Measurements from ENCODE around the gene SP1. TPM values are rescaled to one million over a fixed set of nuclear protein-coding genes. Genes with fewer than 3 reads are reported as not detected.

SP1 gene
- polyA plus RNA-seq, 3 donors, result 15.1 to 80.7 (median 22.7) TPM

DNA sequence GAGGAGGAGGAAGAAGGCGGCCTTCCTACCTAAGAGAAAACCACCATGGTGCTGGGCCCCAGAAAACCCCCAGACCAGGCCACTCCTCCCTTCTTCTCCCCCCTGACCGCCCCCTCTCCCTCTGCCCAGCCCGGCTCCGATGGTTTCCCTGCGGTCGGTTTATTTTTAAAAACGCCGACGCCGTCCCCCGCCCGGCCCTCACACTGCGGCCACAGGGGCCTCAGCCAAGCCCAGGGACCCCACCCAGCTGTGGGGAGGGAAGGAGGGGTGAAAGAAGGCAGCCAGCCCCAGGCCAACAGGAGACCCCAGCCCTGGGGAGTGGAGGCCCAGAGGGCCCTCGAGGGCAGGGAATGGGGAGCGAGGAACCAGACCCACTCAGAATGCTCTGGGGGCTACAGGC, 47.2 kb upstream of the SP1 start:
- no peak overlapping the region for H3K27ac Mint-ChIP-seq
- no peak overlapping the region for H3K4me3 ChIP-seq (replicated peaks in 1 of 3; ENCODE audit: low read depth in 2 of 3, low read length in 3 of 3)
- H3K9ac ChIP-seq (ENCODE audit: insufficient read depth, low read length, poor library complexity, severe bottlenecking), result no peak overlapping the region
- H3K27me3 Mint-ChIP-seq (ENCODE audit: low read depth in 3 of 3), result peaks cover 36 to 59% (median 43%) of the 10 kb centered on the region in 3 donors
- TF ChIP-seq, protein P1, sequence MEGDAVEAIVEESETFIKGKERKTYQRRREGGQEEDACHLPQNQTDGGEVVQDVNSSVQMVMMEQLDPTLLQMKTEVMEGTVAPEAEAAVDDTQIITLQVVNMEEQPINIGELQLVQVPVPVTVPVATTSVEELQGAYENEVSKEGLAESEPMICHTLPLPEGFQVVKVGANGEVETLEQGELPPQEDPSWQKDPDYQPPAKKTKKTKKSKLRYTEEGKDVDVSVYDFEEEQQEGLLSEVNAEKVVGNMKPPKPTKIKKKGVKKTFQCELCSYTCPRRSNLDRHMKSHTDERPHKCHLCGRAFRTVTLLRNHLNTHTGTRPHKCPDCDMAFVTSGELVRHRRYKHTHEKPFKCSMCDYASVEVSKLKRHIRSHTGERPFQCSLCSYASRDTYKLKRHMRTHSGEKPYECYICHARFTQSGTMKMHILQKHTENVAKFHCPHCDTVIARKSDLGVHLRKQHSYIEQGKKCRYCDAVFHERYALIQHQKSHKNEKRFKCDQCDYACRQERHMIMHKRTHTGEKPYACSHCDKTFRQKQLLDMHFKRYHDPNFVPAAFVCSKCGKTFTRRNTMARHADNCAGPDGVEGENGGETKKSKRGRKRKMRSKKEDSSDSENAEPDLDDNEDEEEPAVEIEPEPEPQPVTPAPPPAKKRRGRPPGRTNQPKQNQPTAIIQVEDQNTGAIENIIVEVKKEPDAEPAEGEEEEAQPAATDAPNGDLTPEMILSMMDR (IDR thresholded peaks at IDR 0.05), result no peak
- H3K4me2 ChIP-seq (replicated peaks; ENCODE audit: extremely low read depth, low read length, poor library complexity, severe bottlenecking), result no peak overlapping the region
- peaks cover 14% of the 10 kb centered on the region for H3K4me1 Mint-ChIP-seq
- DNase-seq, result no peak
- H3K9me3 Mint-ChIP-seq, result peaks cover 0 to 2% (median 0%) of the 10 kb centered on the region in 7 donors
- no peaks in the 10 kb centered on the region for H3K9me3 ChIP-seq (replicated peaks in 1 of 2; ENCODE audit: control insufficient read depth in 1 of 2, insufficient read depth in 1 of 2, low read length in 2 of 2)
- H4K20me1 ChIP-seq (ENCODE audit: insufficient read depth, low read length), result no peaks in the 10 kb centered on the region
- WGBS (ENCODE audit: insufficient coverage), result 63% methylated on average over 3 of the region's 15 CpGs
- no peak overlapping the region for H2AFZ ChIP-seq (ENCODE audit: insufficient read depth, low read depth, low read length, poor library complexity, severe bottlenecking)
- H3K79me2 ChIP-seq (ENCODE audit: insufficient read depth, low read length), result no peaks in the 10 kb centered on the region
- no peak overlapping the region for H3K4me3 Mint-ChIP-seq
- H3K27me3 ChIP-seq (ENCODE audit: control insufficient read depth in 2 of 2, insufficient read depth in 2 of 2, low read length in 2 of 2), result peaks cover 0 to 27% of the 10 kb centered on the region in 2 donors
- H3K27ac ChIP-seq (ENCODE audit: low read depth in 1 of 2, low read length in 2 of 2), result no peak overlapping the region
- intact Hi-C loops (cut with micrococcal nuclease), result no loop called here
- no peaks in the 10 kb centered on the region for H3K36me3 ChIP-seq (replicated peaks in 1 of 2; ENCODE audit: control insufficient read depth in 1 of 2, insufficient read depth in 2 of 2, low read length in 2 of 2)
- peaks cover 0 to 2% of the 10 kb centered on the region in 2 donors for H3K36me3 Mint-ChIP-seq
- peaks cover 6 to 9% of the 10 kb centered on the region in 2 donors for H3K4me1 ChIP-seq (ENCODE audit: control insufficient read depth in 1 of 2, insufficient read depth in 2 of 2, low read length in 2 of 2)

DNA sequence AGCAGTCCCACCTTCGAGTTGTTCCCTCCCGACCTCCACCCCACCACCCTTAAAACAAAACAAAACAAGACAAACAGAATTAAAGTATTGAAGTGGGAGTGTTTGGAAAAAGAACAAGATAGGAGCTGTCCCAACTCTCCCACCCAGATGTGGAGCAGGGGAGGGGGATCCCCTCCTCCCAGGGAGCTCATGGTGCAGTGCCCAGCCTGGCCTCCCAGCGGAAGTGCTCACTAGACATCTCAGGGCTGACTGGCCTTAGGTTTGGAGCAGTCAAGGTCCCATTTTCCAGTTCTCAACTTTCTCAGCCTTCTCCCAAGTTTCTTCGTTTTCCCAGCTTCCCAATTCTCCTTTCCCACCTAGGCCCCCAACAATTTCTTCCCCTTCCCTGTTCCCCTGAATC, 46.7 kb upstream of the SP1 start:
- H3K4me3 ChIP-seq (replicated peaks in 1 of 3; ENCODE audit: low read depth in 2 of 3, low read length in 3 of 3), result no peak overlapping the region
- Mint-ChIP-seq H3K36me3 (peaks cover 0 to 2% of the 10 kb centered on the region in 2 donors), H3K27me3 (ENCODE audit: low read depth in 3 of 3) (peaks cover 40 to 59% (median 43%) of the 10 kb centered on the region in 3 donors), H3K4me3 (peak overlapping the region in 1 of 2 donors; percentile 48), H3K27ac (no peak overlapping the region), H3K4me1 (peaks cover 19% of the 10 kb centered on the region), H3K9me3 (peaks cover 0 to 2% (median 0%) of the 10 kb centered on the region in 7 donors)
- DNase-seq, result no peak
- no peaks in the 10 kb centered on the region for H3K79me2 ChIP-seq (ENCODE audit: insufficient read depth, low read length)
- H3K4me2 ChIP-seq (replicated peaks; ENCODE audit: extremely low read depth, low read length, poor library complexity, severe bottlenecking), result no peak overlapping the region
- H4K20me1 ChIP-seq (ENCODE audit: insufficient read depth, low read length), result no peaks in the 10 kb centered on the region
- TF ChIP-seq, protein P1 (IDR thresholded peaks at IDR 0.05), result no peak
- intact Hi-C loops (cut with micrococcal nuclease), result no loop called here
- peaks cover 2 to 30% of the 10 kb centered on the region in 2 donors for H3K27me3 ChIP-seq (ENCODE audit: control insufficient read depth in 2 of 2, insufficient read depth in 2 of 2, low read length in 2 of 2)
- H3K27ac ChIP-seq (ENCODE audit: low read depth in 1 of 2, low read length in 2 of 2), result no peak overlapping the region
- H2AFZ ChIP-seq (ENCODE audit: insufficient read depth, low read depth, low read length, poor library complexity, severe bottlenecking), result no peak overlapping the region
- no peak overlapping the region for H3K9ac ChIP-seq (ENCODE audit: insufficient read depth, low read length, poor library complexity, severe bottlenecking)
- no peaks in the 10 kb centered on the region for H3K9me3 ChIP-seq (replicated peaks in 1 of 2; ENCODE audit: control insufficient read depth in 1 of 2, insufficient read depth in 1 of 2, low read length in 2 of 2)
- peaks cover 6 to 9% of the 10 kb centered on the region in 2 donors for H3K4me1 ChIP-seq (ENCODE audit: control insufficient read depth in 1 of 2, insufficient read depth in 2 of 2, low read length in 2 of 2)
- H3K36me3 ChIP-seq (replicated peaks in 1 of 2; ENCODE audit: control insufficient read depth in 1 of 2, insufficient read depth in 2 of 2, low read length in 2 of 2), result no peaks in the 10 kb centered on the region
- WGBS (ENCODE audit: insufficient coverage), result 73% methylated on average over 2 of the region's 4 CpGs
